Sigmoid colon (tissue), 7 donors: Measurements from ENCODE around the gene MKRN2OS. TPM values are rescaled to one million over a fixed set of nuclear protein-coding genes. Genes with fewer than 3 reads are reported as not detected.

Source experiments
- DNase-seq: peaks from one replicate; pipeline ENCODE4 v3.0.0-alpha.2; 2019
- H3K27ac ChIP-seq, 4 donors: fragments of 200-600 bp; sonication (generic); one replicate each; pipeline ENCODE4 v1.5.1; 2016 to 2019; ENCODE audit warnings: mild to moderate bottlenecking in 1 of 4
- H3K27me3 ChIP-seq, 3 donors: fragments of 200-600 bp; sonication (generic); one replicate each; pipeline ENCODE4 v1.5.1; 2019; ENCODE audit warnings: mild to moderate bottlenecking in 1 of 3
- H3K36me3 ChIP-seq, 4 donors: fragments of 200-600 bp; sonication (generic); one replicate each; pipeline ENCODE4 v1.5.1; 2016 to 2019
- H3K4me1 ChIP-seq, 4 donors: fragments of 200-600 bp; sonication (generic); one replicate each; pipeline ENCODE4 v1.5.1; 2017 to 2019
- H3K4me3 ChIP-seq, 4 donors: fragments of 200-600 bp; sonication (generic); one replicate each; pipeline ENCODE4 v1.5.1; 2017 to 2019; ENCODE audit warnings: mild to moderate bottlenecking in 2 of 4, moderate library complexity in 1 of 4
- H3K9me3 ChIP-seq, 4 donors: fragments of 200-600 bp in 3 of 4; sonication (generic) in 3 of 4; one replicate each; pipeline versions ENCODE4 v1.5.1 to v1.6.1; 2013 to 2019
- EP300 ChIP-seq, 4 donors: sonication (generic); formaldehyde crosslinking; IDR thresholded peaks; one replicate each; pipeline ENCODE4 v1.6.1; 2017; ENCODE audit warnings: antibody characterized with exemption in 4 of 4
- POLR2A ChIP-seq, 2 donors: fragments of 450-650 bp; IDR thresholded peaks; one replicate each; pipeline ENCODE4 v1.6.1; 2016; ENCODE audit warnings: antibody characterized with exemption in 2 of 2, mild to moderate bottlenecking in 2 of 2, moderate library complexity in 2 of 2
- POLR2AphosphoS5 ChIP-seq, 4 donors: sonication (generic); formaldehyde crosslinking; IDR thresholded peaks; one replicate each; pipeline ENCODE4 v1.6.1; 2017; ENCODE audit warnings: antibody characterized with exemption in 4 of 4
- WGBS, 2 donors: extraction: QIAGEN DNeasy Blood & Tissue Kit; methylation state at CpG; one replicate each; pipeline ENCODE4 v1.1.7; 2013; 5-methylcytosine and 5-hydroxymethylcytosine counted together
- intact Hi-C: fragments of 100-400 bp; cut with DNase I; formaldehyde crosslinking; loops from one replicate; pipeline ENCODE4 v1.15.1; 2023
- polyA plus RNA-seq, 3 donors: library from polyadenylated mRNA; stranded (reverse); fragments of 200-250 nt; gene quantifications; one replicate each; pipeline ENCODE4 v1.2.3, GENCODE V29; 2013
- total RNA-seq, 4 donors: library from RNA; depleted of rRNA; stranded (reverse); fragments of >200 nt; gene quantifications; one replicate each; pipeline ENCODE4 v1.1.0, GENCODE V29; 2016
- TF ChIP-seq, protein P1 (sequence below), 4 experiments: fragments of 450-650 bp in 3 of 4; fragments of 200-600 bp in 1 of 4; IDR thresholded peaks; one replicate each; pipeline ENCODE4 v1.5.1; 2016 to 2019; ENCODE audit warnings: antibody characterized with exemption in 4 of 4, mild to moderate bottlenecking in 3 of 4, moderate library complexity in 2 of 4
- donor health status: healthy with polysubstance abuse.
- donor health status: Bipolar disorder and iron deficiency.
- donor health status: healthy.

MKRN2OS gene
- total and polyA plus RNA-seq, 7 donors = 4.0 to 14.6 (median 10.8) TPM; not detected in 4

DNA sequence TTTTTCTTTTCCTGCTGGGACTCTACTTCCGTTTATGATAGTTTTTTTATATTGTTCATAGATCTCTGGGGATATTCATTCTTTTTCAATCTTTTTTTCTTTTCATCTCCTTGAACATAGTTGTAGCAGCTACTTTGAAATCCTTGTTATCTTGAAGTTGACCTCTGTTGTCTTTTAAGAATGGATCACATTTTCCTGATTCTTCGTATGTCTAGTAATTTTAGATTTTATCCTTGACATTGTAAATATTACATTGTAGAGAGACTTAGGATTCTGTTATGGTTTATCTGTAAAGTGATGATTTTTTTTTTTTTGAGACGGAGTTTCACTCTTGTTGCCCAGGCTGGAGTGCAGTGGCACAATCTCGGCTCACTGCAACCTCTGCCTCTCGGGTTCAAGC is 32.1 kb upstream of the MKRN2OS start:
- intact Hi-C loops = no loop called here
- DNase-seq = no peak
- Histone ChIP-seq H3K27ac (no peak overlapping the region), H3K27me3 (no peaks in the 10 kb centered on the region), H3K9me3 (no peaks in the 10 kb centered on the region), H3K36me3 (peaks cover 20 to 100% (median 74%) of the 10 kb centered on the region in 4 donors), H3K4me1 (no peaks in the 10 kb centered on the region), H3K4me3 (no peak overlapping the region)
- TF ChIP-seq, protein P1, sequence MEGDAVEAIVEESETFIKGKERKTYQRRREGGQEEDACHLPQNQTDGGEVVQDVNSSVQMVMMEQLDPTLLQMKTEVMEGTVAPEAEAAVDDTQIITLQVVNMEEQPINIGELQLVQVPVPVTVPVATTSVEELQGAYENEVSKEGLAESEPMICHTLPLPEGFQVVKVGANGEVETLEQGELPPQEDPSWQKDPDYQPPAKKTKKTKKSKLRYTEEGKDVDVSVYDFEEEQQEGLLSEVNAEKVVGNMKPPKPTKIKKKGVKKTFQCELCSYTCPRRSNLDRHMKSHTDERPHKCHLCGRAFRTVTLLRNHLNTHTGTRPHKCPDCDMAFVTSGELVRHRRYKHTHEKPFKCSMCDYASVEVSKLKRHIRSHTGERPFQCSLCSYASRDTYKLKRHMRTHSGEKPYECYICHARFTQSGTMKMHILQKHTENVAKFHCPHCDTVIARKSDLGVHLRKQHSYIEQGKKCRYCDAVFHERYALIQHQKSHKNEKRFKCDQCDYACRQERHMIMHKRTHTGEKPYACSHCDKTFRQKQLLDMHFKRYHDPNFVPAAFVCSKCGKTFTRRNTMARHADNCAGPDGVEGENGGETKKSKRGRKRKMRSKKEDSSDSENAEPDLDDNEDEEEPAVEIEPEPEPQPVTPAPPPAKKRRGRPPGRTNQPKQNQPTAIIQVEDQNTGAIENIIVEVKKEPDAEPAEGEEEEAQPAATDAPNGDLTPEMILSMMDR (IDR thresholded peaks at IDR 0.05) = no peak
- TF ChIP-seq EP300 (IDR thresholded peaks at IDR 0.05) (no peak), POLR2A (IDR thresholded peaks at IDR 0.05) (no peak), POLR2AphosphoS5 (IDR thresholded peaks at IDR 0.05) (no peak)
- 96% methylated on average over 5 of the region's 5 CpGs for WGBS, 2 donors

DNA sequence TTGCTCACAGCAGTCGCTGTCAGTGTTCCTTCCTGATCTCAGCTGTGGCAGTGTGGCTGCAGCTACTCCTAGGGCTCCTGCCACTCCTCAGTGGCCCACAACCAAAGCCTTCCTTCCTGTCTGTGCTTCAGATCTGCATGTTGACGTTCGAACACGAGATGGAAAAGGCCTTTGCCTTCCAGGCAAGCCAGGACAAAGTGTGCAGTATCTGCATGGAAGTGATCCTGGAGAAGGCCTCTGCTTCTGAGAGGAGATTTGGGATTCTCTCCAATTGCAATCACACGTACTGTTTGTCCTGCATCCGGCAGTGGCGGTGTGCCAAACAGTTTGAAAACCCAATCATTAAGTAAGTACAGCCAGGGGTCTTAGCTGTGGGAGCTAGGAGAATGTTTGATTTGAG is 29.4 kb upstream of the MKRN2OS start:
- Histone ChIP-seq H3K9me3 (no peaks in the 10 kb centered on the region), H3K36me3 (peaks cover 38 to 100% (median 83%) of the 10 kb centered on the region in 4 donors), H3K4me3 (no peak overlapping the region), H3K27ac (no peak overlapping the region), H3K4me1 (no peaks in the 10 kb centered on the region), H3K27me3 (no peaks in the 10 kb centered on the region)
- intact Hi-C loops = no loop called here
- no peak for TF ChIP-seq EP300 (IDR thresholded peaks at IDR 0.05)
- no peak for TF ChIP-seq POLR2AphosphoS5 (IDR thresholded peaks at IDR 0.05)
- TF ChIP-seq POLR2A (IDR thresholded peaks at IDR 0.05) = no peak
- TF ChIP-seq, protein P1 (IDR thresholded peaks at IDR 0.05) = no peak
- WGBS, 2 donors = 48 to 70% methylated on average over 7 of the region's 7 CpGs
- no peak for DNase-seq

DNA sequence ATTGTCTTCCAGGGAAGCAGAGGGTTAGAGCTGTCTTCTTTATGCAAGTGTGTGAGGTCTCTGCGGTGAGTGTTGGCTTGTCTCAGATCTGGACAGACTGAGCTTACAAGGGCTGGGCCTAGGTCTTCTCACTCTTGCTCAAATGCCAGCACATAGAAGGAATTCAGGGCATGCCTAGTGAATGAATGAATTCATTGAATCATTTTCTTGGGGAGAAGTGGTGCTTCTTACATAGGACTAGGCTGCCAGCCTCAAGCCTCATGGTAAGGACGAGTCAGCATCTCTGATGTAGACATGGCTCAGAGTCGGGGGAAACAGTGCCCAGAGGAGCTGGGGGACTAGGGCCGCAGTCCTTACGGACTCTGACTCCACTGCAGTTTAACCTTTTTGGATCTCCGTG is 28.8 kb upstream of the MKRN2OS start:
- Histone ChIP-seq H3K4me3 (no peak overlapping the region), H3K27me3 (no peaks in the 10 kb centered on the region), H3K9me3 (no peaks in the 10 kb centered on the region), H3K36me3 (peaks cover 41 to 99% (median 80%) of the 10 kb centered on the region in 4 donors), H3K4me1 (no peaks in the 10 kb centered on the region), H3K27ac (no peak overlapping the region)
- TF ChIP-seq, protein P1 (IDR thresholded peaks at IDR 0.05) = no peak
- TF ChIP-seq POLR2A (IDR thresholded peaks at IDR 0.05) (no peak), POLR2AphosphoS5 (IDR thresholded peaks at IDR 0.05) (no peak), EP300 (IDR thresholded peaks at IDR 0.05) (no peak)
- no peak for DNase-seq
- intact Hi-C loops = no loop called here
- WGBS, 2 donors = 95 to 96% methylated on average over 6 of the region's 6 CpGs

DNA sequence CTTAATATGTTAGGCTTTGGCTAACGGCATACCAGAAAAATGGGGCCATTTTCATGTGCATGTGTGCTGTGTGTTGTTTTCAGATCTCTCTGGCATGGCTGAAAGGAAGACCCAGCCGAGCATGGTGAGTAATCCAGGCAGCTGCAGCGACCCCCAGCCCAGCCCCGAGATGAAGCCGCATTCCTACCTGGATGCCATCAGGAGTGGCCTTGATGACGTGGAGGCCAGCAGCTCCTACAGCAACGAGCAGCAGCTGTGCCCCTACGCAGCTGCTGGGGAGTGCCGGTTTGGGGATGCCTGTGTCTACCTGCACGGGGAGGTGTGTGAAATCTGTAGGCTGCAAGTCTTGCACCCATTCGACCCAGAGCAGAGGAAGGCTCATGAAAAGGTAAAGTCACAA is 26.7 kb upstream of the MKRN2OS start:
- 95 to 96% methylated on average over 11 of the region's 11 CpGs for WGBS, 2 donors
- no peaks in the 10 kb centered on the region for H3K27me3 ChIP-seq

More for the DNA sequence above, 26.7 kb upstream of the MKRN2OS start:
- Histone ChIP-seq H3K36me3 (peaks cover 41 to 78% (median 68%) of the 10 kb centered on the region in 4 donors), H3K9me3 (no peaks in the 10 kb centered on the region), H3K4me3 (no peak overlapping the region), H3K27ac (no peak overlapping the region), H3K4me1 (no peaks in the 10 kb centered on the region)
- no peak for DNase-seq
- no peak for TF ChIP-seq POLR2AphosphoS5 (IDR thresholded peaks at IDR 0.05)
- TF ChIP-seq POLR2A (IDR thresholded peaks at IDR 0.05) = no peak
- no peak for TF ChIP-seq EP300 (IDR thresholded peaks at IDR 0.05)
- TF ChIP-seq, protein P1 (IDR thresholded peaks at IDR 0.05) = no peak
- intact Hi-C loops = no loop called here
